HEK293 (cell line): ENCODE data around the gene BRPF1.

Experiments
- CTCF ChIA-PET: fragments of 350-600 bp; formaldehyde crosslinking; extraction: SDS; loops from one replicate; lab custom pipeline; 2021; ENCODE audit warnings: antibody characterized with exemption; lab: Yijun Ruan, JAX
- POLR2A ChIA-PET: fragments of 300-600 bp; formaldehyde crosslinking; extraction: SDS; loops from one replicate; lab custom pipeline; 2020; ENCODE audit warnings: antibody characterized with exemption, inconsistent platforms; lab: Yijun Ruan, JAX
- H3K27ac ChIP-seq: fragments of 200-500 bp; sonication (Bioruptor generic); 2 replicates; pipeline ENCODE4 v1.5.1; 2014; ENCODE audit warnings: low read depth, low read length, control low read depth, inconsistent platforms; ENCODE audit errors: extremely low read depth
- H3K36me3 ChIP-seq, 2 experiments: fragments of 200-500 bp in 1 of 2; sonication (Bioruptor generic) in 1 of 2; 1 replicate in 1 of 2; 2 replicates in 1 of 2; pipeline ENCODE4 v1.5.1; 2014 to 2017; ENCODE audit warnings: inconsistent platforms in 2 of 2, low read length in 2 of 2; ENCODE audit not compliant: control insufficient read depth in 2 of 2, insufficient read depth in 1 of 2
- H3K4me1 ChIP-seq: fragments of 200-500 bp; sonication (Bioruptor generic); 2 replicates; pipeline ENCODE4 v1.5.1; 2014; ENCODE audit warnings: mild to moderate bottlenecking, low read length, inconsistent platforms; ENCODE audit not compliant: control insufficient read depth, insufficient read depth
- H3K4me3 ChIP-seq: 2 replicates; pipeline ENCODE4 v1.5.1; 2011; ENCODE audit warnings: low read depth, mild to moderate bottlenecking, control low read depth, low read length, moderate library complexity
- H3K9me3 ChIP-seq: fragments of 200-500 bp; sonication (Bioruptor generic); 2 replicates; pipeline ENCODE4 v1.5.1; 2014; ENCODE audit warnings: low read depth, low read length, inconsistent platforms; ENCODE audit not compliant: control insufficient read depth, insufficient read depth
- SP3 ChIP-seq: fragments of 450-650 bp; formaldehyde crosslinking; IDR thresholded peaks from 2 replicates; pipeline ENCODE4 v1.5.1; 2016; ENCODE audit warnings: missing biosample characterization, missing genetic modification characterization
- TCF7L2 ChIP-seq: IDR thresholded peaks from 2 replicates; pipeline ENCODE4 v1.6.1; 2011; ENCODE audit warnings: low read depth, mild to moderate bottlenecking, inconsistent platforms, low read length, moderate library complexity, borderline replicate concordance
- WT1 ChIP-seq: fragments of 450-650 bp; formaldehyde crosslinking; IDR thresholded peaks from 2 replicates; pipeline ENCODE4 v1.5.1; 2016; ENCODE audit warnings: missing biosample characterization, missing genetic modification characterization
- YY2 ChIP-seq: fragments of 450-650 bp; formaldehyde crosslinking; IDR thresholded peaks from 2 replicates; pipeline ENCODE4 v1.5.1; 2016; ENCODE audit warnings: missing biosample characterization, missing genetic modification characterization
- ZBTB17 ChIP-seq: fragments of 450-650 bp; formaldehyde crosslinking; IDR thresholded peaks from 2 replicates; pipeline ENCODE4 v1.5.1; 2016; ENCODE audit warnings: missing biosample characterization, missing genetic modification characterization
- ZBTB48 ChIP-seq: fragments of 450-650 bp; formaldehyde crosslinking; IDR thresholded peaks from 2 replicates; pipeline ENCODE4 v1.5.1; 2016; ENCODE audit warnings: missing biosample characterization, missing genetic modification characterization
- ZBTB7A ChIP-seq: fragments of 450-650 bp; formaldehyde crosslinking; IDR thresholded peaks from 2 replicates; pipeline ENCODE4 v1.5.1; 2016; ENCODE audit warnings: low read depth, missing biosample characterization, missing genetic modification characterization
- ZFHX2 ChIP-seq: fragments of 450-650 bp; formaldehyde crosslinking; conservative IDR thresholded peaks from 2 replicates; pipeline ENCODE4 v1.5.1; 2016; ENCODE audit warnings: missing biosample characterization, missing genetic modification characterization
- ZNF10 ChIP-seq: fragments of 450-650 bp; formaldehyde crosslinking; IDR thresholded peaks from 2 replicates; pipeline ENCODE4 v1.5.1; 2017; ENCODE audit warnings: missing biosample characterization, missing genetic modification characterization
- ZNF2 ChIP-seq: fragments of 450-650 bp; formaldehyde crosslinking; IDR thresholded peaks from 2 replicates; pipeline ENCODE4 v1.5.1; 2016; ENCODE audit warnings: missing biosample characterization, missing genetic modification characterization
- ZNF23 ChIP-seq: fragments of 450-650 bp; formaldehyde crosslinking; IDR thresholded peaks from 2 replicates; pipeline ENCODE4 v1.5.1; 2016; ENCODE audit warnings: missing biosample characterization, missing genetic modification characterization, borderline replicate concordance
- ZNF600 ChIP-seq: fragments of 450-650 bp; formaldehyde crosslinking; IDR thresholded peaks from 2 replicates; pipeline ENCODE4 v1.5.1; 2016; ENCODE audit warnings: missing biosample characterization, missing genetic modification characterization
- ZNF623 ChIP-seq: fragments of 450-650 bp; formaldehyde crosslinking; IDR thresholded peaks from 2 replicates; pipeline ENCODE4 v1.5.1; 2016; ENCODE audit warnings: missing biosample characterization, missing genetic modification characterization
- ZNF768 ChIP-seq: fragments of 450-650 bp; formaldehyde crosslinking; IDR thresholded peaks from 2 replicates; pipeline ENCODE4 v1.5.1; 2018; ENCODE audit warnings: missing biosample characterization, mild to moderate bottlenecking, missing genetic modification characterization
- ZSCAN23 ChIP-seq: fragments of 450-650 bp; formaldehyde crosslinking; IDR thresholded peaks from 2 replicates; pipeline ENCODE4 v1.5.1; 2016; ENCODE audit warnings: missing biosample characterization, missing genetic modification characterization
- TF ChIP-seq, protein P1 (sequence below): fragments of 450-650 bp; formaldehyde crosslinking; IDR thresholded peaks from 2 replicates; pipeline ENCODE4 v1.5.1; 2016; ENCODE audit warnings: missing biosample characterization, missing genetic modification characterization
- TF ChIP-seq, protein P2 (sequence below): fragments of 450-650 bp; formaldehyde crosslinking; IDR thresholded peaks from 2 replicates; pipeline ENCODE4 v1.5.1; 2016; ENCODE audit warnings: missing biosample characterization, missing genetic modification characterization
- TF ChIP-seq, protein P3 (sequence below): fragments of 450-650 bp; formaldehyde crosslinking; IDR thresholded peaks from 2 replicates; pipeline ENCODE4 v1.5.1; 2016; ENCODE audit warnings: missing biosample characterization, missing genetic modification characterization
- TF ChIP-seq, protein P4 (sequence below): fragments of 450-650 bp; formaldehyde crosslinking; IDR thresholded peaks from 2 replicates; pipeline ENCODE4 v1.5.1; 2017; ENCODE audit warnings: missing biosample characterization, missing genetic modification characterization
- TF ChIP-seq, protein P5 (sequence below): fragments of 450-650 bp; formaldehyde crosslinking; IDR thresholded peaks from 2 replicates; pipeline ENCODE4 v1.5.1; 2016; ENCODE audit warnings: missing biosample characterization, missing genetic modification characterization, borderline replicate concordance
- TF ChIP-seq, protein P6 (sequence below): fragments of 450-650 bp; formaldehyde crosslinking; IDR thresholded peaks from 2 replicates; pipeline ENCODE4; 2016; ENCODE audit warnings: missing biosample characterization, missing genetic modification characterization
- TF ChIP-seq, protein P7 (sequence below): fragments of 450-650 bp; formaldehyde crosslinking; IDR thresholded peaks from 2 replicates; pipeline ENCODE4 v1.5.1; 2016; ENCODE audit warnings: missing biosample characterization, missing genetic modification characterization

The BRPF1 gene

DNA sequence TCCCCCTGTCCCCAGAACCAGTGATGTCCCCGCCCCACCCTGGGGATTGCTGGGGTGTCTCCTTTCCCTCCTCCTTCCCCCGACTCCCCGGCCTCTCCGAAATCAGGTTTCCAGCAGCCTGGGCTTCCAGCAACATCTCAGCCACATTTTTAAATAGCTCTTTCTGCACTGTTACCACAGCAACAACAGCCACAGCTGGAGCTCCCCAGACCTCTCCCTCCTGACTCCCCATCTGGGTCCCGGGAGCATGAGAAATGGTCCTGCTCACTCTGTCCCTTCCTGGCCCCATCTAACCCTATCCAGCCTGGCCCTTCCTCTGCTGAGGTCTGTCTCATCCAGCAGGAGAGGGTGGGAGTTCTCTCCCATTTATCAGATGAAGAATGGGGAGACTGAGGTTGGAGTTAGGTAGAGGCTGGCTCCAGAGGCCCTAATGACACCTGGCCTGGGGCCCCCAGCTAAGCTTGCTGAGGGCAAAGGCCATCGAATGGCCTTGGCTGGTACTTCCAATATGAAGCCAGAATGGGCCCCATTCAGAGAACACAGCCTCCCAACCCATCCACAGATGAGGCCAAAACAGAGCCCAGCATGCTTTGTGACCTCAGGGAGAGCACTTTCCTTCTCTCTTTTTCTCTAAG is 36.7 kb downstream of the BRPF1 start:
- 0 out of 2 replicates have a peak, but pooled peaks have one; percentile 19 for TF ChIP-seq ZNF10 (tag by site-specific recombination)
- no peak for TF ChIP-seq TCF7L2
- TF ChIP-seq, all 188 proteins: peak for 1
- POLR2A ChIA-PET = interaction anchor here (0.6 to 2.6 kb wide), 2 partner anchors 19 to 20 kb away, joined by 3 to 18 read pairs; partner anchors contain the start of gene OGG1
- no peak overlapping the region for H3K4me3 ChIP-seq
- CTCF ChIA-PET = interaction anchor here (0.6 to 0.7 kb wide), 3 partner anchors 13 to 164 kb away, joined by 3 to 5 read pairs (median 3); no protein-coding TSS in a partner anchor
- peaks cover 9% of the 10 kb centered on the region for H3K4me1 ChIP-seq
- H3K27ac ChIP-seq = peak overlapping the region; percentile 76; the same call in 1 of the 2 replicates
- H3K36me3 ChIP-seq = peaks cover under 1 to 28% of the 10 kb centered on the region in 2 experiments; a peak in 1 of 3 replicates
- H3K9me3 ChIP-seq = no peaks in the 10 kb centered on the region

DNA sequence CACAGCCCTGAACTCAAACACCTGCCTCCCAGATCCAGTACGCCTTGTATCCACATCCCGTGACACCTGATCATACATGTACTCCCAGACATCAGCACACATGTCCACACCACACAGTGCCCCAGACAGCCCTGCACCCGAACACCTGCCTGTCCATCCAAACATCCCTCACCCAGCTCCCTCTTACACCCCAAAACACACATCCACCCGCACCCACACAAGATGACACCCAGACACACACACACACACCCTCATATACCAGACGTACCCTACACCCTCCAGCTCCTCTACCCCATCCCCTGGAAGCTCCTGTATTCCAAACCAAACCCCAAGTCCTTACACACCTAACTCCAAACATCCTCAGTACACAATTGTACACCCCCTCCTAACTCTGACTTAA is 37.5 kb downstream of the BRPF1 start:
- POLR2A ChIA-PET = interaction anchor here (0.6 to 2.6 kb wide), 6 partner anchors 9 to 37 kb away, joined by 3 to 18 read pairs (median 6); partner anchors contain the start of genes ARPC4, BRPF1, OGG1 and TADA3
- H3K4me1 ChIP-seq = peaks cover 9% of the 10 kb centered on the region
- no peak for TF ChIP-seq SP3 (tag by site-specific recombination)
- TF ChIP-seq ZNF2 (tag by site-specific recombination) = no peak
- TF ChIP-seq, protein P1, sequence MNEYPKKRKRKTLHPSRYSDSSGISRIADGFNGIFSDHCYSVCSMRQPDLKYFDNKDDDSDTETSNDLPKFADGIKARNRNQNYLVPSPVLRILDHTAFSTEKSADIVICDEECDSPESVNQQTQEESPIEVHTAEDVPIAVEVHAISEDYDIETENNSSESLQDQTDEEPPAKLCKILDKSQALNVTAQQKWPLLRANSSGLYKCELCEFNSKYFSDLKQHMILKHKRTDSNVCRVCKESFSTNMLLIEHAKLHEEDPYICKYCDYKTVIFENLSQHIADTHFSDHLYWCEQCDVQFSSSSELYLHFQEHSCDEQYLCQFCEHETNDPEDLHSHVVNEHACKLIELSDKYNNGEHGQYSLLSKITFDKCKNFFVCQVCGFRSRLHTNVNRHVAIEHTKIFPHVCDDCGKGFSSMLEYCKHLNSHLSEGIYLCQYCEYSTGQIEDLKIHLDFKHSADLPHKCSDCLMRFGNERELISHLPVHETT (tag by site-specific recombination) = 0 out of 2 replicates have a peak, but pooled peaks have one; percentile 7
- TF ChIP-seq, protein P2, sequence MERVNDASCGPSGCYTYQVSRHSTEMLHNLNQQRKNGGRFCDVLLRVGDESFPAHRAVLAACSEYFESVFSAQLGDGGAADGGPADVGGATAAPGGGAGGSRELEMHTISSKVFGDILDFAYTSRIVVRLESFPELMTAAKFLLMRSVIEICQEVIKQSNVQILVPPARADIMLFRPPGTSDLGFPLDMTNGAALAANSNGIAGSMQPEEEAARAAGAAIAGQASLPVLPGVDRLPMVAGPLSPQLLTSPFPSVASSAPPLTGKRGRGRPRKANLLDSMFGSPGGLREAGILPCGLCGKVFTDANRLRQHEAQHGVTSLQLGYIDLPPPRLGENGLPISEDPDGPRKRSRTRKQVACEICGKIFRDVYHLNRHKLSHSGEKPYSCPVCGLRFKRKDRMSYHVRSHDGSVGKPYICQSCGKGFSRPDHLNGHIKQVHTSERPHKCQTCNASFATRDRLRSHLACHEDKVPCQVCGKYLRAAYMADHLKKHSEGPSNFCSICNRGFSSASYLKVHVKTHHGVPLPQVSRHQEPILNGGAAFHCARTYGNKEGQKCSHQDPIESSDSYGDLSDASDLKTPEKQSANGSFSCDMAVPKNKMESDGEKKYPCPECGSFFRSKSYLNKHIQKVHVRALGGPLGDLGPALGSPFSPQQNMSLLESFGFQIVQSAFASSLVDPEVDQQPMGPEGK (tag by site-specific recombination) = 0 out of 2 replicates have a peak, but pooled peaks have one; percentile 31
- TF ChIP-seq ZSCAN23 = 0 out of 2 replicates have a peak, but pooled peaks have one; percentile 21
- TF ChIP-seq ZNF23 (tag by site-specific recombination) = no peak
- TF ChIP-seq ZNF768 = no peak
- peak; percentile 13; the same call in 1 of the 2 replicates for TF ChIP-seq ZBTB17
- TF ChIP-seq ZNF600 (tag by site-specific recombination) = peak; percentile 95
- TF ChIP-seq, protein P3, sequence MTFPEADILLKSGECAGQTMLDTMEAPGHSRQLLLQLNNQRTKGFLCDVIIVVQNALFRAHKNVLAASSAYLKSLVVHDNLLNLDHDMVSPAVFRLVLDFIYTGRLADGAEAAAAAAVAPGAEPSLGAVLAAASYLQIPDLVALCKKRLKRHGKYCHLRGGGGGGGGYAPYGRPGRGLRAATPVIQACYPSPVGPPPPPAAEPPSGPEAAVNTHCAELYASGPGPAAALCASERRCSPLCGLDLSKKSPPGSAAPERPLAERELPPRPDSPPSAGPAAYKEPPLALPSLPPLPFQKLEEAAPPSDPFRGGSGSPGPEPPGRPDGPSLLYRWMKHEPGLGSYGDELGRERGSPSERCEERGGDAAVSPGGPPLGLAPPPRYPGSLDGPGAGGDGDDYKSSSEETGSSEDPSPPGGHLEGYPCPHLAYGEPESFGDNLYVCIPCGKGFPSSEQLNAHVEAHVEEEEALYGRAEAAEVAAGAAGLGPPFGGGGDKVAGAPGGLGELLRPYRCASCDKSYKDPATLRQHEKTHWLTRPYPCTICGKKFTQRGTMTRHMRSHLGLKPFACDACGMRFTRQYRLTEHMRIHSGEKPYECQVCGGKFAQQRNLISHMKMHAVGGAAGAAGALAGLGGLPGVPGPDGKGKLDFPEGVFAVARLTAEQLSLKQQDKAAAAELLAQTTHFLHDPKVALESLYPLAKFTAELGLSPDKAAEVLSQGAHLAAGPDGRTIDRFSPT = 0 out of 2 replicates have a peak, but pooled peaks have one; percentile 1
- TF ChIP-seq, protein P4, sequence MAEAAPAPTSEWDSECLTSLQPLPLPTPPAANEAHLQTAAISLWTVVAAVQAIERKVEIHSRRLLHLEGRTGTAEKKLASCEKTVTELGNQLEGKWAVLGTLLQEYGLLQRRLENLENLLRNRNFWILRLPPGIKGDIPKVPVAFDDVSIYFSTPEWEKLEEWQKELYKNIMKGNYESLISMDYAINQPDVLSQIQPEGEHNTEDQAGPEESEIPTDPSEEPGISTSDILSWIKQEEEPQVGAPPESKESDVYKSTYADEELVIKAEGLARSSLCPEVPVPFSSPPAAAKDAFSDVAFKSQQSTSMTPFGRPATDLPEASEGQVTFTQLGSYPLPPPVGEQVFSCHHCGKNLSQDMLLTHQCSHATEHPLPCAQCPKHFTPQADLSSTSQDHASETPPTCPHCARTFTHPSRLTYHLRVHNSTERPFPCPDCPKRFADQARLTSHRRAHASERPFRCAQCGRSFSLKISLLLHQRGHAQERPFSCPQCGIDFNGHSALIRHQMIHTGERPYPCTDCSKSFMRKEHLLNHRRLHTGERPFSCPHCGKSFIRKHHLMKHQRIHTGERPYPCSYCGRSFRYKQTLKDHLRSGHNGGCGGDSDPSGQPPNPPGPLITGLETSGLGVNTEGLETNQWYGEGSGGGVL (tag by site-specific recombination) = peak; percentile 46
- TF ChIP-seq, protein P5, sequence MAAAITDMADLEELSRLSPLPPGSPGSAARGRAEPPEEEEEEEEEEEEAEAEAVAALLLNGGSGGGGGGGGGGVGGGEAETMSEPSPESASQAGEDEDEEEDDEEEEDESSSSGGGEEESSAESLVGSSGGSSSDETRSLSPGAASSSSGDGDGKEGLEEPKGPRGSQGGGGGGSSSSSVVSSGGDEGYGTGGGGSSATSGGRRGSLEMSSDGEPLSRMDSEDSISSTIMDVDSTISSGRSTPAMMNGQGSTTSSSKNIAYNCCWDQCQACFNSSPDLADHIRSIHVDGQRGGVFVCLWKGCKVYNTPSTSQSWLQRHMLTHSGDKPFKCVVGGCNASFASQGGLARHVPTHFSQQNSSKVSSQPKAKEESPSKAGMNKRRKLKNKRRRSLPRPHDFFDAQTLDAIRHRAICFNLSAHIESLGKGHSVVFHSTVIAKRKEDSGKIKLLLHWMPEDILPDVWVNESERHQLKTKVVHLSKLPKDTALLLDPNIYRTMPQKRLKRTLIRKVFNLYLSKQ (tag by site-specific recombination) = 0 out of 2 replicates have a peak, but pooled peaks have one; percentile 50
- TF ChIP-seq WT1 (tag by site-specific recombination) = peak; percentile 33; the same call in 1 of the 2 replicates
- TF ChIP-seq ZFHX2 (tag by site-specific recombination) = 0 out of 2 replicates have a peak, but pooled peaks have one; percentile 31
- TF ChIP-seq YY2 (tag by site-specific recombination) = peak; percentile 58; the same call in 1 of the 2 replicates
- TF ChIP-seq ZBTB48 (tag by site-specific recombination) = peak; percentile 36
- TF ChIP-seq, protein P6, sequence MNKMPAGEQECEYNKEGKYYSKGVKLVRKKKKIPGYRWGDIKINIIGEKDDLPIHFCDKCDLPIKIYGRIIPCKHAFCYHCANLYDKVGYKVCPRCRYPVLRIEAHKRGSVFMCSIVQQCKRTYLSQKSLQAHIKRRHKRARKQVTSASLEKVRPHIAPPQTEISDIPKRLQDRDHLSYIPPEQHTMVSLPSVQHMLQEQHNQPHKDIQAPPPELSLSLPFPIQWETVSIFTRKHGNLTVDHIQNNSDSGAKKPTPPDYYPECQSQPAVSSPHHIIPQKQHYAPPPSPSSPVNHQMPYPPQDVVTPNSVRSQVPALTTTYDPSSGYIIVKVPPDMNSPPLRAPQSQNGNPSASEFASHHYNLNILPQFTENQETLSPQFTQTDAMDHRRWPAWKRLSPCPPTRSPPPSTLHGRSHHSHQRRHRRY (tag by site-specific recombination) = peak; percentile 78; the same call in 1 of the 2 replicates
- peak; percentile 75; the same call in 1 of the 2 replicates for TF ChIP-seq ZBTB7A
- TF ChIP-seq ZNF623 = no peak
- TF ChIP-seq, protein P7, sequence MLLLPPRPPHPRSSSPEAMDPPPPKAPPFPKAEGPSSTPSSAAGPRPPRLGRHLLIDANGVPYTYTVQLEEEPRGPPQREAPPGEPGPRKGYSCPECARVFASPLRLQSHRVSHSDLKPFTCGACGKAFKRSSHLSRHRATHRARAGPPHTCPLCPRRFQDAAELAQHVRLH = no peak
- H3K9me3 ChIP-seq = no peaks in the 10 kb centered on the region
- peak overlapping the region; percentile 76; the same call in 1 of the 2 replicates for H3K27ac ChIP-seq
- H3K4me3 ChIP-seq = peak overlapping the region; percentile 67
- CTCF ChIA-PET = interaction anchor here (0.6 to 0.7 kb wide), 4 partner anchors 14 to 164 kb away, joined by 3 to 5 read pairs (median 4); no protein-coding TSS in a partner anchor
- peaks cover 0 to 26% of the 10 kb centered on the region in 2 experiments; a peak in 1 of 3 replicates for H3K36me3 ChIP-seq
